NB4 (cell line): Measurements from ENCODE around the gene ENAH.

ENCODE experiments used
- CTCF ChIP-seq: IDR thresholded peaks from one replicate; pipeline ENCODE4 v1.5.1; 2012; ENCODE audit warnings: low read depth, low read length
- MAX ChIP-seq: IDR thresholded peaks from 2 replicates; pipeline ENCODE4 v1.6.1; 2011; ENCODE audit warnings: low read depth, low read length
- MYC ChIP-seq: IDR thresholded peaks from 2 replicates; pipeline ENCODE4 v1.6.1; 2011; ENCODE audit warnings: low read depth, low read length
- POLR2A ChIP-seq: IDR thresholded peaks from 2 replicates; pipeline ENCODE4 v1.6.1; 2011; ENCODE audit warnings: mild to moderate bottlenecking; ENCODE audit not compliant: insufficient read length; ENCODE audit errors: extremely low read depth

- TF ChIP-seq POLR2A: no peak
- TF ChIP-seq CTCF: no peak
- no peak for TF ChIP-seq MAX
- no peak for TF ChIP-seq MYC
Observed at GRCh38 chr1:225465793-225466517, 187.0 kb downstream of the ENAH start.
